GM12801 (cell line): ENCODE results near the gene CEP164.

Source experiments
- TF ChIP-seq, protein P1 (sequence below): IDR thresholded peaks from one replicate; pipeline ENCODE4 v1.5.1; 2011; ENCODE audit warnings: control low read depth; ENCODE audit not compliant: insufficient read length; ENCODE audit errors: extremely low read depth

Gene CEP164

DNA sequence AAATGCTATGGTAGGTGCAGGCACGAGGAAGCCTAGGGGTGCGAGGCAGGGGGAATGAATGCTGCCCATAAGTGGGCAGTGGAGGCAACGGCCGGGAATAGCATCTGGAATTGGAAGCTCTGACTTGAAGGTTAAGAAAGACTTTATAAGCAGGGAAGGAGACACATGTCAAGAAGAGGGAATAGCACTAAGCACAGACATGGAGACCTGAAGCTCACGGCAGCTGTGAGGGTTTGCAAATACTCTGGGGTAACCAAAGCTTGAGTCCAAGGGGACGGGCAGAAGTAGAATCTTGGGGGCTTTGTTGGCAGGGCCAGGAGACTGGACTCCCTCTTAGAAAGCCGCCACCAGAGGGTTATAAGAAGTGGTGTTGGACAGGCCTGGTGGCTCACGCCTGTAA, 112.6 kb downstream of the CEP164 start:
- TF ChIP-seq, protein P1, sequence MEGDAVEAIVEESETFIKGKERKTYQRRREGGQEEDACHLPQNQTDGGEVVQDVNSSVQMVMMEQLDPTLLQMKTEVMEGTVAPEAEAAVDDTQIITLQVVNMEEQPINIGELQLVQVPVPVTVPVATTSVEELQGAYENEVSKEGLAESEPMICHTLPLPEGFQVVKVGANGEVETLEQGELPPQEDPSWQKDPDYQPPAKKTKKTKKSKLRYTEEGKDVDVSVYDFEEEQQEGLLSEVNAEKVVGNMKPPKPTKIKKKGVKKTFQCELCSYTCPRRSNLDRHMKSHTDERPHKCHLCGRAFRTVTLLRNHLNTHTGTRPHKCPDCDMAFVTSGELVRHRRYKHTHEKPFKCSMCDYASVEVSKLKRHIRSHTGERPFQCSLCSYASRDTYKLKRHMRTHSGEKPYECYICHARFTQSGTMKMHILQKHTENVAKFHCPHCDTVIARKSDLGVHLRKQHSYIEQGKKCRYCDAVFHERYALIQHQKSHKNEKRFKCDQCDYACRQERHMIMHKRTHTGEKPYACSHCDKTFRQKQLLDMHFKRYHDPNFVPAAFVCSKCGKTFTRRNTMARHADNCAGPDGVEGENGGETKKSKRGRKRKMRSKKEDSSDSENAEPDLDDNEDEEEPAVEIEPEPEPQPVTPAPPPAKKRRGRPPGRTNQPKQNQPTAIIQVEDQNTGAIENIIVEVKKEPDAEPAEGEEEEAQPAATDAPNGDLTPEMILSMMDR, result no peak

DNA sequence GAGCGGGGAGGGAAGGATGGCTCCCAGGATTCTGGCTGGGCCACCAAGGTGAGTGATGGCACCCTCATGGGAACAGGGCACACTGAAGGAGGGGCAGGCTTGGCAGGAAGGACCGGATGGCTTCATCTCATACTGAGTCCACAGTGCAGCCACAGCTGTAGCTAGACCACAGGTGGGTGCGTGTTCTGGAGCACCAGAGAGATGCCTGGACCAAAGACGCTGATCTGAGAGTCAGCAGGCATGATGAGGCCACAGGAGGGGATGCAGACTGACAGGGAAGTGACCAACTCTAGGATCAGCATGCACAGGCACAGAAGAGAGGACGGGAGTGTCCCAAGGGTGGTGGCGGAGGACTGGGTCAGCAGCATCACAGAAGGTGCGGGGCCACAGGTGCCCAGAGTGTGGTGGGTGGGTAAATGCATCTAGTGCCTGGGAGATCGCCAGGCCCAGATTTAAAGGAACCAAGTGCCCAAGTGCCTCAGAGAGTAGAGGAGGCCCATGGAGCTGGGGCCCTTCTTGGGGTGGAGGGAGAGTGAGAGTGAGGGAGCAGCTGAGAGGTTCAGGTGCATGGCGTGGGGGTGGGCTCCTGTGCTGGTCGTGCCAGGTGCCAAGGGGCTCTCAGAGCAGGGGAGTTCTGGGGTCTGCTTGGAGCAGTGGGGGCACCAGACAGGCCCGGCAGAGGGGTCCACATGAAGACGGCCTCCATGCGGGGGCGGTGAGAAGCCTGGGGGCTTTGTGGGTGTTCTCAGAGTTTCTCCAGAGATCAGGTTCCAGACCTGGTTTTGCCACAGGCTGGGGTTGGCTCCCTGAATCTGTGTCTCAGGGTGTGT, 113.7 kb downstream of the CEP164 start:
- TF ChIP-seq, protein P1, result no peak

DNA sequence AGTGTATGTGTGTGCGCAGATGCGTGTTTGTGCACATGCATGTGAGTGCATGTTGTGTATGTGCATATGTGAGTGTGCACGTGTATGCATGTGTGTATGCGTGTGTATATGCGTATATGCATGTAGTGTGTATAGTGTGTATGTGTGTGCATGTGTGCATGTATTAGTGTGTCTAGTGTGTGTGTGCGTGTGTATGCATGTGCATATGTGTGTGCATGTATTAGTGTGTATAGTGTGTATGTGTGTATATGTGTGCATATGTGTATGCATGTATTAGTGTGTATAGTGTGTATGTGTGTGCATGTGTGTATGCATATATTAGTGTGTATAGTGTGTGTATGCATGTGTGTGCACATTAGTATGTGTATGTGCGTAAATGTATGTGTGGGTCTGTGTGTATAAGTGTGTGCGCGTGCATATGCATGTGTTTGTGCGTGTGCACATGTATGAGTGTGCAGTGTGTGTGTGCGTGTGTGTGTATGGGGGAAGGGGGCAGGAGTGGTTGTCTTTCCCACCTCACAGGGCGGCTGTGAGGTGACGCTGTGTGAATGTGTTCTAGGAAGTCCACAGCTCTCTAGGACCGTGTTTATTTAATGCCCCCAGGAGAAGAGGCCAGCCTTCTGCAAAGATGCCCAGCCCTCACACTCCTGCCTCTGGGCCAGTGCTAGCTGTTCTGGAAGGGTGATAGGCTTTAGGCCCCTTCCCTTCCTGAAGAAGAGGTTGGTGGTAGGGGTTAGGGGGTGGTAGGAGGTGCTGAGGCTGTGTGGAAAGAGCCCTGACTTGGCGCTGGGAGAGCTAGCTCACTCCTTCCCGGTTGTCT, 114.6 kb downstream of the CEP164 start:
- TF ChIP-seq, protein P1, result no peak

DNA sequence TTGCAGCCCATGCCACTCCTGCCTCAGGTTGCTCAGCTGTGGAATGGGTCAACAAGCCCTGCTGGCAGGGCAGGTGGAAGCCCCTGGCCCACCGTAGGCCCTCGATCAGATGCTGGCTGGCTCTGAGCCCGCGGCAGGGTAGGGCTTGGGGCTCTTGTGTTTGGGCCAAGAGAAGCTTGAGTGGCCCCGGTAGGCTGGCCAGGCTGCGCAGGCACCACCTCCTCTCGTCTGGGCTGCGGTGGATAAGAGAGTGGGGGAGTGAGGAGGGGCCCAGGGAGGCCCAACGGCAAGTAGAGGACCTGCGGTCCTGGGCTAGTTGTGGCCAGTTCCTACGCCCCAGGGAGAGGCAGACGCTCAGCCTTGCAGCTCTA, 115.2 kb downstream of the CEP164 start:
- TF ChIP-seq, protein P1, result no peak

DNA sequence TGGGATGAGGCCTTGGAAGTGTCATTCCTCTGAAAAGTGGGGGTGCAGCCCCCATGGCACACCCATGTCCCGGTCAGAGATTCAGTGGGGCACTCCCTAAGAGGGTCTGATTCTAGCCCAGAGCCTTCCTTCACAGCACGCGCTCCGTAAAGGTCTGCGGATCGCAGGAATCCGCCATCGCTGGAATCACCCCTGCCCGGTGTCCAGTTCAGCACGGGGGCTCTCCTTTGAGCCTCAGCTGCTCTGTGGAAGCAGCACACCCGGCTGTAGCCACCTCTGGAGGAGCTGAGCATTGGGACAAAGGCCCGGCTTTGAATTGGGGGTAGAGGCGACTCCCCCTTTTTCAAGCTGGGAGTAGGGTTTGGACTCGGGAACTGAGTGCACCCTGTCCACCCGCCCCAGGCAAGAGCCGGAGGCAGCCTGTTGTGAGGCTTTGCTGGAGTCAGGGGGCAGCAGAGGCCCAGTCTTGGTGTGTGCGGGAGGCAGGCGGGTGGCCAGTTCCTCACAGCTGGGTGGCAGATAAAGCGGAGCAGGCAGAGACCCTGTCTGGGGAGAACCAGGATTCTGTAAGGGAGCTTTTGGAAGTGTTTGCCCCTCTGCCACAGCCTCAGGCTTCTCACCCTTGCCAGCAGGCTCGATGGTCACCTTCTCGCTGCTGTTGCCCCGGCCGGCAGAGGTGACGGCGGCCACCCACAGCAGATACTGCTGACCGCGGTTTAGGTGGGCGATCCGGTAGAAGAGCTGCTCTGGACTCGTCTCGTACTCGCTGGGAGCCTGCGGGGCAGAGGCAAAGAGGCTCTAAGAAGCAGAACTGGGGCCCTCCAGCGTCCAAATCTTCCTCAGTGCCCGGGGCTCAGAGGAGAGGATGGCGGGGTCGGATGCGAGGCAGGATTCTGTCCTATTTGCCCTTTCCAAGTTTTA, 115.9 kb downstream of the CEP164 start:
- TF ChIP-seq, protein P1, result no peak

DNA sequence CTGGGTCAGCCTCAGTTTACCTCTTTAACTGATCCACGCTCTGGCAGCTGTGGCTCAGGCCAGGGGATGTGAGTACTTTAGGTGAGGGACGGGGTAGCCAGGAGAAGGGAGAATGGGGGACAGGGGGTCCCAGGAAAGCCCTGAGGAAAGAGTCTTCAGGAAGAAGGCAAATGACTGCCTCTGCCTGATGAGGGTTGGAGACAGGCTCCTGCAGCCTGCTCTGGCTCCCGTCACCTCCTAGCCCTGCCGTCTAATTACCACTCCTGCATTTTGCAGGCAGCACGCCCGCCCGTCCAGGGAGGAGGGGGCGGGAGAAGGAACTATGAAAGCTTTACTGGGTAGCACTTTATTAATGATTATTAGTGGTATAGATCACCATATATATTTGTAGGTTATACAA, 116.6 kb downstream of the CEP164 start:
- TF ChIP-seq, protein P1, result no peak
